Measurements from ENCODE around the gene ARHGAP8. TPM values are rescaled to one million over a fixed set of nuclear protein-coding genes. Genes with fewer than 3 reads are reported as not detected.

The ARHGAP8 gene
- total and polyA plus RNA-seq, 10 of the 15 experiments (the other 5 are each of a cell fraction or from before 2014, with no cell fraction given) = 0.33 TPM; not detected in 9

DNA sequence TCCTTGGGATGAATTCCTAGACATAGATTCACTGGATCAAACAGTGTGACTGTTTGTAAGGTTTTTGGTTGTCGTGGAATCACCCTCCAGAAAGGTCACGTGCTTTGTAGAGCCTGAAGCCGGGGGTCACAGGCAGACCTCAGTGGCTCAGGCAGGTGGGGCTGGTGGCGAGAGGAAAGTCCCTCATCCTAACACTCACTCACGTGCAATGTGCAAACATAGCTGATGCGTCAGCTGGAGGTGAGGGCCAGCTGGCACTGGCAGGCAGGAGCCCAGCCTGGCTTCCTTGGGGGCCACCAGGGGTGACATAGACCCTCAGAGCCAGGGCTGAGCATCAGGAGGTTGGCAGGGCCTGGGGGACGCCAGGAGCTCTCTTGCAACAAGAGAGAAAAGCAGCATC, 90.0 kb downstream of the ARHGAP8 start:
- no TSS peak for BruUV-seq (replicated peaks)
- intact Hi-C loops (cut with micrococcal nuclease; ENCODE audit: unreplicated experiment) = no loop called here
- ChIA-PET RAD21 (ENCODE audit: unreplicated experiment) (no interaction called here), CTCF (interaction anchor here (0.6 kb wide), 1 partner anchor 13 kb away, joined by 3 read pairs; no protein-coding TSS in a partner anchor), SMC1A (ENCODE audit: uncharacterized antibody, unreplicated experiment) (no interaction called here), POLR2A (no interaction called here)
- no peak for TF ChIP-seq MYB (IDR thresholded peaks at IDR 0.05; ENCODE audit: borderline replicate concordance, low read depth, low read length)
- no peak for TF ChIP-seq EP300 (IDR thresholded peaks at IDR 0.05; ENCODE audit: borderline replicate concordance in 1 of 2, control insufficient read depth in 1 of 2, low read depth in 2 of 2, low read length in 2 of 2)
- TF ChIP-seq SMAD5 (IDR thresholded peaks at IDR 0.05; ENCODE audit: low read depth) = no peak
- TF ChIP-seq SMC3 (IDR thresholded peaks at IDR 0.05; ENCODE audit: borderline replicate concordance, low read length) = no peak
- no peak for TF ChIP-seq PBX3 (IDR thresholded peaks at IDR 0.05; ENCODE audit: insufficient replicate concordance, low read depth, low read length)
- no peak for TF ChIP-seq SP1 (IDR thresholded peaks at IDR 0.05; ENCODE audit: low read depth, low read length)
- TF ChIP-seq JUNB (IDR thresholded peaks at IDR 0.05) = no peak
- TF ChIP-seq TARDBP (IDR thresholded peaks at IDR 0.05; ENCODE audit: borderline replicate concordance) = no peak
- 0 out of 2 replicates have a peak, but pooled peaks have one; percentile 14 for TF ChIP-seq NR2F1 (conservative IDR thresholded peaks at IDR 0.05)
- no peak for TF ChIP-seq MTA3 (IDR thresholded peaks at IDR 0.05; ENCODE audit: borderline replicate concordance, low read length)
- TF ChIP-seq, protein P1, sequence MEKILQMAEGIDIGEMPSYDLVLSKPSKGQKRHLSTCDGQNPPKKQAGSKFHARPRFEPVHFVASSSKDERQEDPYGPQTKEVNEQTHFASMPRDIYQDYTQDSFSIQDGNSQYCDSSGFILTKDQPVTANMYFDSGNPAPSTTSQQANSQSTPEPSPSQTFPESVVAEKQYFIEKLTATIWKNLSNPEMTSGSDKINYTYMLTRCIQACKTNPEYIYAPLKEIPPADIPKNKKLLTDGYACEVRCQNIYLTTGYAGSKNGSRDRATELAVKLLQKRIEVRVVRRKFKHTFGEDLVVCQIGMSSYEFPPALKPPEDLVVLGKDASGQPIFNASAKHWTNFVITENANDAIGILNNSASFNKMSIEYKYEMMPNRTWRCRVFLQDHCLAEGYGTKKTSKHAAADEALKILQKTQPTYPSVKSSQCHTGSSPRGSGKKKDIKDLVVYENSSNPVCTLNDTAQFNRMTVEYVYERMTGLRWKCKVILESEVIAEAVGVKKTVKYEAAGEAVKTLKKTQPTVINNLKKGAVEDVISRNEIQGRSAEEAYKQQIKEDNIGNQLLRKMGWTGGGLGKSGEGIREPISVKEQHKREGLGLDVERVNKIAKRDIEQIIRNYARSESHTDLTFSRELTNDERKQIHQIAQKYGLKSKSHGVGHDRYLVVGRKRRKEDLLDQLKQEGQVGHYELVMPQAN (conservative IDR thresholded peaks at IDR 0.05) = no peak
- peak in 1 of 2 experiments; percentile 89; a peak in 2 of 4 replicates for TF ChIP-seq BHLHE40 (IDR thresholded peaks at IDR 0.05; ENCODE audit: borderline replicate concordance in 1 of 2, low read depth in 2 of 2, low read length in 1 of 2)
- no peak for TF ChIP-seq RB1 (IDR thresholded peaks at IDR 0.05; ENCODE audit: borderline replicate concordance)
- no peak for TF ChIP-seq CBX5 (IDR thresholded peaks at IDR 0.05; ENCODE audit: low read depth)
- TF ChIP-seq TCF3 (IDR thresholded peaks at IDR 0.05; ENCODE audit: borderline replicate concordance, insufficient read depth, low read depth, low read length) = no peak
- TF ChIP-seq RELB (IDR thresholded peaks at IDR 0.05; ENCODE audit: low read depth) = no peak
- no peak overlapping the region for H2AFZ ChIP-seq (ENCODE audit: control insufficient read depth, low read depth, low read length)
- DNase-seq (ENCODE audit: low read depth, low spot score) (no peak), ATAC-seq (no peak), FAIRE-seq (no peak)
- H3K4me1 ChIP-seq (ENCODE audit: control insufficient read depth, insufficient read depth, low read length) = no peaks in the 10 kb centered on the region
- H3K27ac ChIP-seq (ENCODE audit: control insufficient read depth, insufficient read depth) = no peak overlapping the region
- no peaks in the 10 kb centered on the region; the same call in 2 of the 3 replicates for H3K9me3 ChIP-seq (replicated peaks; ENCODE audit: control insufficient read depth, insufficient read depth, low read length)
- H3K4me3 ChIP-seq = no peak overlapping the region
- in situ Hi-C loops (cut with MboI) = no loop called here
- no peaks in the 10 kb centered on the region for H4K20me1 ChIP-seq (ENCODE audit: control insufficient read depth, insufficient read depth)
- H3K36me3 ChIP-seq (ENCODE audit: control insufficient read depth in 2 of 2, insufficient read depth in 2 of 2, low read length in 1 of 2) = no peaks in the 10 kb centered on the region
- H3K4me2 ChIP-seq (ENCODE audit: control insufficient read depth, insufficient read depth) = no peak overlapping the region
- H3K9ac ChIP-seq (ENCODE audit: control insufficient read depth, insufficient read depth, low read length) = no peak overlapping the region
- WGBS (ENCODE audit: insufficient coverage, insufficient replicate concordance, low lambda C conversion rate, missing lambda C conversion rate) = 10% methylated on average over 7 of the region's 7 CpGs
- no peaks in the 10 kb centered on the region for H3K79me2 ChIP-seq (ENCODE audit: control insufficient read depth, insufficient read depth, low read length)
- peaks cover 0 to 1% of the 10 kb centered on the region in 2 experiments; a peak in 2 of 4 replicates for H3K27me3 ChIP-seq (replicated peaks in 1 of 2; ENCODE audit: control insufficient read depth in 2 of 2, insufficient read depth in 2 of 2, low read length in 1 of 2)

Measured in GM12878 (cell line).